HFFc6 (cell line): ENCODE measurements around the gene HMGXB3. TPM values are rescaled to one million over a fixed set of nuclear protein-coding genes. Genes with fewer than 3 reads are reported as not detected.

Experiments
- DNase-seq: peaks from one replicate; pipeline ENCODE4 v3.0.0-alpha.2; 2018
- H3K27ac Mint-ChIP-seq: 2 replicates; pipeline ENCODE4 v1.8.0; 2020; ENCODE audit warnings: mild to moderate bottlenecking, mixed read lengths
- H3K27me3 Mint-ChIP-seq: 2 replicates; pipeline ENCODE4 v1.8.0; 2021; ENCODE audit warnings: mild to moderate bottlenecking, moderate library complexity, mixed read lengths; ENCODE audit not compliant: insufficient read depth
- H3K36me3 Mint-ChIP-seq: 2 replicates; pipeline ENCODE4 v1.8.0; 2021; ENCODE audit warnings: low read depth, mixed read lengths
- H3K4me1 Mint-ChIP-seq: 2 replicates; pipeline ENCODE4 v1.8.0; 2020; ENCODE audit warnings: low read depth, mixed read lengths
- H3K4me3 Mint-ChIP-seq: 2 replicates; pipeline ENCODE4 v1.8.0; 2020; ENCODE audit warnings: mild to moderate bottlenecking, moderate library complexity, mixed read lengths
- H3K9me3 Mint-ChIP-seq: 2 replicates; pipeline ENCODE4 v1.8.0; 2020; ENCODE audit warnings: mild to moderate bottlenecking, mixed read lengths
- total RNA-seq, 6 experiments: library from RNA; stranded (reverse); fragmentation: NEBNext Ultra II Directional; extraction: Animal tissue kit (Norgen Biotek cat#: 25700); gene quantifications; 2 replicates in 1 of 6; 3 replicates in 5 of 6; pipeline ENCODE4 v1.2.3, GENCODE V29; 2021
- TF ChIP-seq, protein P1 (sequence below): fragments of 200-600 bp; sonication (generic); IDR thresholded peaks from 2 replicates; pipeline ENCODE4 v1.5.0; 2021; ENCODE audit warnings: antibody characterized with exemption, mild to moderate bottlenecking

Gene HMGXB3
- total RNA-seq, 6 experiments from 2014 or later, result 38.2 to 42.5 (median 40.5) TPM

DNA sequence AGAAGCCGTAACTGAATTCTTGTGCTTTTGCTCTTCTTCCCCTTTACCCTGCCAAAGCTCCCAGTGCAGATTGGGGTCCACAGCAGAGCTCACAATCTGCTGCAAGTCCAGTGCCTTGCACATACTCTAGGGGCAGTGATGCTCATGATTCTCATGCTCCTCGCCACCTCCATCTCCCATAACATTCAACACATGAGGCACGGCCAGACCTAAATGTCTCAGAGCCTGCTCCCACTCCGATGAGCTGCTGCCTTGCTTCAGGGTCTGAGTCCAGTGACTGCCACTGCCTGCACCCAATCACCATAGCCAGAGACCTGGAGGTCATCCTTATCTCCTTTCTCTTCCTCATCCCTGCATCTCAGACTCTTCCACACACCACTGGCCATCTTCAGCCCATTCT is 75.3 kb downstream of the HMGXB3 start:
- H3K27ac Mint-ChIP-seq, result no peak overlapping the region
- no peaks in the 10 kb centered on the region; the same call in 1 of the 2 replicates for H3K27me3 Mint-ChIP-seq
- no peaks in the 10 kb centered on the region for H3K36me3 Mint-ChIP-seq
- TF ChIP-seq, protein P1, sequence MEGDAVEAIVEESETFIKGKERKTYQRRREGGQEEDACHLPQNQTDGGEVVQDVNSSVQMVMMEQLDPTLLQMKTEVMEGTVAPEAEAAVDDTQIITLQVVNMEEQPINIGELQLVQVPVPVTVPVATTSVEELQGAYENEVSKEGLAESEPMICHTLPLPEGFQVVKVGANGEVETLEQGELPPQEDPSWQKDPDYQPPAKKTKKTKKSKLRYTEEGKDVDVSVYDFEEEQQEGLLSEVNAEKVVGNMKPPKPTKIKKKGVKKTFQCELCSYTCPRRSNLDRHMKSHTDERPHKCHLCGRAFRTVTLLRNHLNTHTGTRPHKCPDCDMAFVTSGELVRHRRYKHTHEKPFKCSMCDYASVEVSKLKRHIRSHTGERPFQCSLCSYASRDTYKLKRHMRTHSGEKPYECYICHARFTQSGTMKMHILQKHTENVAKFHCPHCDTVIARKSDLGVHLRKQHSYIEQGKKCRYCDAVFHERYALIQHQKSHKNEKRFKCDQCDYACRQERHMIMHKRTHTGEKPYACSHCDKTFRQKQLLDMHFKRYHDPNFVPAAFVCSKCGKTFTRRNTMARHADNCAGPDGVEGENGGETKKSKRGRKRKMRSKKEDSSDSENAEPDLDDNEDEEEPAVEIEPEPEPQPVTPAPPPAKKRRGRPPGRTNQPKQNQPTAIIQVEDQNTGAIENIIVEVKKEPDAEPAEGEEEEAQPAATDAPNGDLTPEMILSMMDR, result peak; percentile 18; the same call in 1 of the 2 replicates
- DNase-seq, result no peak
- H3K4me1 Mint-ChIP-seq, result peaks cover 12% of the 10 kb centered on the region; the same call in 1 of the 2 replicates
- no peak overlapping the region for H3K4me3 Mint-ChIP-seq
- H3K9me3 Mint-ChIP-seq, result no peaks in the 10 kb centered on the region

DNA sequence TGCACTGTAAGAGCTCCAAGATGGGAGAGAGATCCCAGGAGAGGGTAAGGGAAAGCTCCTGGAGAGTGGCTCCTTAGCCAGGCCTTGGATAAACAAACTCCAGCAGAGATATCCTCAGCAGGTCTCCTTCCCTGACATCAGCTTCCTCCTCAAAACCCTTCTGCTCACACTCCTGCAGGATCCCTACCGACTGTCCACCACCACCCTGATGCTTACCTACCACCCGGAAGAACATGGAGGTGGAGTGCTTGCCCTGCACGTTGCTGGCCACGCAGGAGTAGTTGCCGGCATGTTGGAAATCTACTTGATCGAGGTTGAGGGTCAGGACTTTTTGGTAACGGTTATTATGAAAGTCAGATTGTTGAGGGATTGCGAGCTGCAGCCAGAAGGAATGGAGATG is 76.5 kb downstream of the HMGXB3 start:
- no peak for DNase-seq

DNA sequence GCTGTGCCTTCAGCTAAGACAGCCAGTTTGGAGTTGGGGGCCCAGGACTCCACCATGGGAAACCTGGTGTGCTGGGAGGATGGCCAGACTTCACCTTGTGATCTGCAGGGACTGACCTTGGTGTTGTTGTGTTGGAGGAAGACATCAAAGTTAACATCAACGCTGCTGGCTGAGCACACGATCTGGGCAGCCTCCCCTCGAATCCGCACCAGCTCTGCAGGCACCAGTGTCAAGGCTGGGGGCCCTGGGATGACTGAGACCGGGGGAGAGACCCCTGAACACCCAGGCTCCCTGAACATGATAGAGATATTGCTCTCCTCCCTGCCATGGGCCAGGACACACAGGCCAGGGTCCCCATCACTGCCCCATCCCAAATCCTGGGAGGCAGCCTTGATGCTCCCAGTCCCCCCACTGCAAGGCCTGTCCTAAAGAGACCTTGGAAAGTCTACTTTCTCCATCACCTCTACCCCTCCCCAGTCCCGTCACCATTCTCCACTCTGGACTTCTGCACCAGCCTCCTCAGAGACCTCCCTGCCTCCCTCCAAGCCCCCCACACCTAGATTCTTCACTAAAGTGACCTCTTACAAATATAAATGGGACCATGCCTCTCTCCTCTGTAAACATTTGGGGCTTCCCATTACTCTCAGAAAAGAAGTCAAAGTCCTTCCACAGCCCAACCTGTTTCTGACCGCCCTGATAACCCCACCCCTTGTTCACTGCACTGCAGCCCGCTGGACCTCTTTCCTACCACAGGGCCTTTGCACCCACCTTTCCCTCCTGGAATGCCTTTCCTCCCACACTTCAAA is 77.7 kb downstream of the HMGXB3 start:
- Mint-ChIP-seq H3K27me3 (peaks cover 2% of the 10 kb centered on the region; the same call in 1 of the 2 replicates), H3K27ac (no peak overlapping the region; the same call in 1 of the 2 replicates), H3K4me3 (no peak overlapping the region), H3K36me3 (no peaks in the 10 kb centered on the region), H3K9me3 (no peaks in the 10 kb centered on the region), H3K4me1 (peaks cover 23% of the 10 kb centered on the region)
- TF ChIP-seq, protein P1, result no peak
- no peak for DNase-seq

More for the DNA sequence above, 76.5 kb downstream of the HMGXB3 start:
- Mint-ChIP-seq H3K4me1 (peaks cover 21% of the 10 kb centered on the region), H3K4me3 (no peak overlapping the region), H3K27me3 (no peaks in the 10 kb centered on the region; the same call in 1 of the 2 replicates), H3K9me3 (no peaks in the 10 kb centered on the region), H3K36me3 (no peaks in the 10 kb centered on the region), H3K27ac (no peak overlapping the region)
- TF ChIP-seq, protein P1, result no peak

DNA sequence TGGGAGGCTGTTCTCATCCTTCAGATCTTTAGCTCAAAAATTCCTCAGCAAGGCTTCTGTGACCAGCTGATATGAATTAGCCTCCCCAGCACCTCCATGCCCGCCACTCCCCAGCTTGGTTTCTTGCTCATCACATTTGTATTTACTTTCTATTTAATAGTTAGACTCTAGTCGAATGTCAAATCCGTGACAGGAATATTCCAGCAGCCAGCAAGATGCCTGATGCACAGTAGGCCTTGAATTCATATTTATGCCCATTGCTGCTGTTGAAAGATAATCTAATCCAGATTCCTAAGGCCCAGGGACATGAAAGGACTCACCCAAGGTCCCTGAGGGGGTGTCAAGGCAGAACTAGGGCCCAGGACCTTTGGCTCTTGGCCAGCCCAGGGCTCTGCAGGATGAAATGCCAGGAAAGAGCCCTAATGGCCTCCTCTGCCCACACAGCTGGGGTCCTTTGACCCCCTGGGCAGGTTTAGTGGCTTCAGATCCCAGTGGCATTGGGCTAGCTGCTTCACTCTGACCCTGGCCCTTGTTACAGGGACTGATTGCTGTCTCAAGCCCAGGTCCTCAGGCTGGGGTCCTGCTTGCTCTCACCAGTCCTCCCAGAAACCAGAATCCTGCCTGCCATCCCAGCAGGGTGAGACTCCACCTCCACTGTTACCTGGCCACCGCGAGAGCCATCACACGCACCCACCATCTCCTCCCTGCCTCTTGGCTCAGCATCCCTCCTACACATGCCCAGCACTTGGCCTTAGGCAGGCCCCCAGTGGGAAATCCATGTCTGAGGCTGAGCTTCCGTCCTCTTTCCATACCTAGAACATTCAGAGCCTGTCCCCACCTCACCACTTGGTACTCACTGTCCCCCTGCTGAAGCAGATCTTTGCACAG is 78.5 kb downstream of the HMGXB3 start:
- TF ChIP-seq, protein P1, result no peak
- Mint-ChIP-seq H3K4me1 (peaks cover 23% of the 10 kb centered on the region), H3K9me3 (no peaks in the 10 kb centered on the region), H3K36me3 (no peaks in the 10 kb centered on the region), H3K27ac (no peak overlapping the region; the same call in 1 of the 2 replicates), H3K4me3 (no peak overlapping the region), H3K27me3 (peaks cover 2% of the 10 kb centered on the region; the same call in 1 of the 2 replicates)
- no peak for DNase-seq

DNA sequence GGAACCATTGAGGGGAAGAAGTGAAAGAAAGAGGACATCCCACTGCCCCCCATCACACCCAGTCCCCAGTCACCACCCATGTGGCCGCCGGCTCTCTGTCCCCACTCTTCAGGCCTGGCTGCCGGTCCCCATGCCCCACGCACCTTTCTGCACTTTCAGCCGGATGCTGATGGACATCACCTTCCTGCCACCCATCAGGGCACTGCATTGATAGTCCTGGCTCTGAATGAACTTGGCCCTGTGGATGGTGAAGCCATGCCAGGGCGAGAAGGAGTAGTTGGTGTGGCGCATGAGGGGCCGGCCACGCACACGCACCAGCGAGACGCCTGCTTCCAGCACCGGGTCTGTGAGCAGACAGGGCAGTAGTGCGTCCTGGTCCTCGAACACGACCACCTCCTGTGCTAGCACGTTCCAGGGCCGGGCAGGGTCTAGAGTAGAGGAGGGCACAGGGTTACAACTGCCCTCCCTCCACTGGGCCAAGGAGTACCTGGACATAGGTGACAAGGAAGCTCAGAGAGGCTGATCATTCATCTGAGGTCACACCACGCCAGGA is 79.4 kb downstream of the HMGXB3 start:
- Mint-ChIP-seq H3K27me3 (peaks cover 2% of the 10 kb centered on the region; the same call in 1 of the 2 replicates), H3K4me3 (no peak overlapping the region), H3K36me3 (no peaks in the 10 kb centered on the region), H3K27ac (no peak overlapping the region), H3K4me1 (peaks cover 23% of the 10 kb centered on the region), H3K9me3 (no peaks in the 10 kb centered on the region)
- TF ChIP-seq, protein P1, result no peak
- DNase-seq, result no peak
